Naive thymus-derived CD8-positive, alpha-beta T cell (primary cell): ENCODE data around the gene CRAMP1. TPM values are rescaled to one million over a fixed set of nuclear protein-coding genes. Genes with fewer than 3 reads are reported as not detected.

Source experiments
- ATAC-seq, 2 donors: fragments of 150-1000 bp; cut with Tn5 transposase in 1 of 2; sonication (Bioruptor Pico), chemical (Tn5 transposase) in 1 of 2; 1 replicate in 1 of 2; 2 replicates in 1 of 2; pipeline ENCODE4 v1.10.0; 2021; ENCODE audit warnings: mild to moderate bottlenecking in 2 of 2, moderate library complexity in 2 of 2
- POLR2A ChIA-PET: fragments of 350-600 bp; sonication (Branson Sonifier 250); formaldehyde crosslinking; loops from one replicate; lab custom pipeline; 2021; ENCODE audit warnings: antibody characterized with exemption; lab: Charles Lee
- DNase-seq, 10 donors: peaks; one replicate each; pipeline versions ENCODE4 v3.0.0 to v3.0.0-alpha.2; 2020 to 2022
- H3K27ac Mint-ChIP-seq, 10 donors: one replicate each; pipeline ENCODE4 v1.8.0; 2020 to 2022; ENCODE audit warnings: mild to moderate bottlenecking in 10 of 10, mixed read lengths in 10 of 10, moderate library complexity in 4 of 10, inconsistent platforms in 1 of 10
- H3K27me3 Mint-ChIP-seq, 5 donors: one replicate each; pipeline ENCODE4 v1.8.0; 2021 to 2022; ENCODE audit warnings: mixed read lengths in 5 of 5
- H3K36me3 Mint-ChIP-seq, 3 donors: one replicate each; pipeline ENCODE4 v1.8.0; 2020 to 2022; ENCODE audit warnings: mixed read lengths in 3 of 3, mild to moderate bottlenecking in 2 of 3, inconsistent platforms in 1 of 3
- H3K4me1 Mint-ChIP-seq, 4 donors: one replicate each; pipeline ENCODE4 v1.8.0; 2021 to 2022; ENCODE audit warnings: mixed read lengths in 4 of 4
- H3K4me3 Mint-ChIP-seq, 10 donors: one replicate each; pipeline ENCODE4 v1.8.0; 2020 to 2022; ENCODE audit warnings: mild to moderate bottlenecking in 10 of 10, mixed read lengths in 10 of 10, moderate library complexity in 6 of 10, inconsistent platforms in 1 of 10
- H3K9me3 Mint-ChIP-seq, 9 donors: one replicate each; pipeline ENCODE4 v1.8.0; 2020 to 2022; ENCODE audit warnings: mixed read lengths in 9 of 9, mild to moderate bottlenecking in 3 of 9, inconsistent platforms in 1 of 9, moderate library complexity in 1 of 9
- polyA plus RNA-seq, 3 donors: library from polyadenylated mRNA; unstranded; fragments of 300-500 nt; fragmentation: Illumina TruSeq; gene quantifications; one replicate each; pipeline ENCODE4 v1.2.3, GENCODE V29; 2021
- total RNA-seq, 8 experiments: library from RNA in 2 of 8; stranded (reverse) in 2 of 8; gene quantifications; one replicate each; pipeline ENCODE4 v1.2.3 and lab custom pipeline; 2021 to 2026

The CRAMP1 gene
- total and polyA plus RNA-seq, 5 experiments from 2014 or later = 1.3 to 25.4 (median 3.1) TPM

- Mint-ChIP-seq H3K9me3 (no peaks in the 10 kb centered on the region), H3K4me3 (no peak overlapping the region), H3K36me3 (peaks cover 6 to 53% (median 8%) of the 10 kb centered on the region in 3 donors), H3K27me3 (no peaks in the 10 kb centered on the region), H3K27ac (peak overlapping the region in 3 of 10 donors; percentile 45 to 85 (median 75)), H3K4me1 (peaks cover 0 to 8% (median 1%) of the 10 kb centered on the region in 4 donors)
- ATAC-seq (no peak), DNase-seq (no peak)
- POLR2A ChIA-PET = no interaction called here
These were observed 42.5 kb downstream of the CRAMP1 start for GRCh38 chr16:1654505-1655268.

- ATAC-seq = no peak
- Mint-ChIP-seq H3K4me3 (no peak overlapping the region), H3K27me3 (no peaks in the 10 kb centered on the region), H3K27ac (no peak overlapping the region), H3K36me3 (peaks cover 6 to 54% (median 10%) of the 10 kb centered on the region in 3 donors), H3K4me1 (peaks cover 0 to 8% (median under 1%) of the 10 kb centered on the region in 4 donors), H3K9me3 (no peaks in the 10 kb centered on the region)
- POLR2A ChIA-PET = no interaction called here
- no peak for DNase-seq
These were observed 43.2 kb downstream of the CRAMP1 start for GRCh38 chr16:1655269-1655807.

- H3K36me3 Mint-ChIP-seq = peaks cover 6 to 52% (median 11%) of the 10 kb centered on the region in 3 donors
- POLR2A ChIA-PET = no interaction called here
- peaks cover 0 to 6% (median under 1%) of the 10 kb centered on the region in 4 donors for H3K4me1 Mint-ChIP-seq
- H3K27ac Mint-ChIP-seq = no peak overlapping the region
- no peak for ATAC-seq
- DNase-seq = no peak
- no peak overlapping the region for H3K4me3 Mint-ChIP-seq
- no peaks in the 10 kb centered on the region for H3K9me3 Mint-ChIP-seq
- H3K27me3 Mint-ChIP-seq = no peaks in the 10 kb centered on the region
These were observed 44.0 kb downstream of the CRAMP1 start for GRCh38 chr16:1655909-1656807.

- H3K4me3 Mint-ChIP-seq = no peak overlapping the region
- POLR2A ChIA-PET = no interaction called here
- no peak for DNase-seq
- peaks cover 6 to 47% (median 15%) of the 10 kb centered on the region in 3 donors for H3K36me3 Mint-ChIP-seq
- peaks cover 0 to 2% (median 0%) of the 10 kb centered on the region in 4 donors for H3K4me1 Mint-ChIP-seq
- no peak for ATAC-seq
- peak overlapping the region in 1 of 10 donors; percentile 53 for H3K27ac Mint-ChIP-seq
- H3K27me3 Mint-ChIP-seq = no peaks in the 10 kb centered on the region
- no peaks in the 10 kb centered on the region for H3K9me3 Mint-ChIP-seq
These were observed 44.9 kb downstream of the CRAMP1 start for GRCh38 chr16:1656808-1657617.

GRCh38 chr16:1657841-1658240, 45.7 kb downstream of the CRAMP1 start:
- Mint-ChIP-seq H3K27ac (no peak overlapping the region), H3K4me3 (no peak overlapping the region), H3K9me3 (no peaks in the 10 kb centered on the region), H3K4me1 (peaks cover 0 to 2% (median 0%) of the 10 kb centered on the region in 4 donors), H3K27me3 (no peaks in the 10 kb centered on the region), H3K36me3 (peaks cover 6 to 53% (median 21%) of the 10 kb centered on the region in 3 donors)
- ATAC-seq = no peak
- POLR2A ChIA-PET = no interaction called here
- DNase-seq = no peak

GRCh38 chr16:1659031-1659430, 46.9 kb downstream of the CRAMP1 start:
- ATAC-seq (no peak), DNase-seq (no peak)
- Mint-ChIP-seq H3K27ac (no peak overlapping the region), H3K4me3 (no peak overlapping the region), H3K4me1 (peaks cover 0 to 2% (median 0%) of the 10 kb centered on the region in 4 donors), H3K27me3 (no peaks in the 10 kb centered on the region), H3K36me3 (peaks cover 6 to 58% (median 27%) of the 10 kb centered on the region in 3 donors), H3K9me3 (no peaks in the 10 kb centered on the region)
- POLR2A ChIA-PET = no interaction called here

- ATAC-seq = no peak
- H3K4me1 Mint-ChIP-seq = no peaks in the 10 kb centered on the region
- H3K27ac Mint-ChIP-seq = peak overlapping the region in 1 of 10 donors; percentile 67
- no peaks in the 10 kb centered on the region for H3K27me3 Mint-ChIP-seq
- DNase-seq = no peak
- no peak overlapping the region for H3K4me3 Mint-ChIP-seq
- POLR2A ChIA-PET = no interaction called here
- peaks cover 0 to 59% (median 22%) of the 10 kb centered on the region in 3 donors for H3K36me3 Mint-ChIP-seq
- no peaks in the 10 kb centered on the region for H3K9me3 Mint-ChIP-seq
These were observed 49.7 kb downstream of the CRAMP1 start for GRCh38 chr16:1661826-1662225.

- ATAC-seq (no peak), DNase-seq (no peak)
- no peak overlapping the region for H3K4me3 Mint-ChIP-seq
- H3K27ac Mint-ChIP-seq = peak overlapping the region in 1 of 10 donors; percentile 67
- H3K4me1 Mint-ChIP-seq = no peaks in the 10 kb centered on the region
- no peaks in the 10 kb centered on the region for H3K27me3 Mint-ChIP-seq
- POLR2A ChIA-PET = no interaction called here
- no peaks in the 10 kb centered on the region for H3K9me3 Mint-ChIP-seq
- peaks cover 0 to 64% (median 22%) of the 10 kb centered on the region in 3 donors for H3K36me3 Mint-ChIP-seq
These were observed 50.4 kb downstream of the CRAMP1 start for GRCh38 chr16:1662543-1662942.

GRCh38 chr16:1665829-1666228, 53.7 kb downstream of the CRAMP1 start:
- no peak overlapping the region for H3K27ac Mint-ChIP-seq
- H3K4me3 Mint-ChIP-seq = no peak overlapping the region
- ATAC-seq = no peak
- POLR2A ChIA-PET = interaction anchor here (0.5 kb wide), 1 partner anchor 648 kb away, joined by 3 read pairs; no protein-coding TSS in a partner anchor
- H3K27me3 Mint-ChIP-seq = no peaks in the 10 kb centered on the region
- peaks cover 0 to 78% (median 24%) of the 10 kb centered on the region in 3 donors for H3K36me3 Mint-ChIP-seq
- no peak for DNase-seq
- peaks cover 0 to 1% (median 0%) of the 10 kb centered on the region in 4 donors for H3K4me1 Mint-ChIP-seq
- no peaks in the 10 kb centered on the region for H3K9me3 Mint-ChIP-seq

- Mint-ChIP-seq H3K27ac (no peak overlapping the region), H3K4me3 (no peak overlapping the region), H3K9me3 (no peaks in the 10 kb centered on the region), H3K4me1 (peaks cover 0 to 1% (median 0%) of the 10 kb centered on the region in 4 donors), H3K36me3 (peaks cover 0 to 82% (median 27%) of the 10 kb centered on the region in 3 donors), H3K27me3 (no peaks in the 10 kb centered on the region)
- no peak for DNase-seq
- ATAC-seq = no peak
- POLR2A ChIA-PET = no interaction called here
These were observed 54.2 kb downstream of the CRAMP1 start for GRCh38 chr16:1666316-1666715.

GRCh38 chr16:1667271-1667670, 55.1 kb downstream of the CRAMP1 start:
- peaks cover 0 to 85% (median 24%) of the 10 kb centered on the region in 3 donors for H3K36me3 Mint-ChIP-seq
- H3K4me1 Mint-ChIP-seq = peaks cover 0 to 1% (median 0%) of the 10 kb centered on the region in 4 donors
- H3K27ac Mint-ChIP-seq = peak overlapping the region in 1 of 10 donors; percentile 43
- no peaks in the 10 kb centered on the region for H3K27me3 Mint-ChIP-seq
- H3K4me3 Mint-ChIP-seq = no peak overlapping the region
- no peak for DNase-seq
- no peak for ATAC-seq
- POLR2A ChIA-PET = no interaction called here
- H3K9me3 Mint-ChIP-seq = no peaks in the 10 kb centered on the region

- Mint-ChIP-seq H3K4me3 (no peak overlapping the region), H3K27me3 (no peaks in the 10 kb centered on the region), H3K36me3 (peaks cover 0 to 83% (median 22%) of the 10 kb centered on the region in 3 donors), H3K9me3 (no peaks in the 10 kb centered on the region), H3K27ac (peak overlapping the region in 1 of 10 donors; percentile 34), H3K4me1 (peaks cover 0 to 1% (median 0%) of the 10 kb centered on the region in 4 donors)
- DNase-seq = no peak
- POLR2A ChIA-PET = interaction anchor here (1.1 kb wide), 1 partner anchor 10 kb away, joined by 4 read pairs; the partner anchor contains the start of gene JPT2
- no peak for ATAC-seq
These were observed 55.8 kb downstream of the CRAMP1 start for GRCh38 chr16:1667916-1668315.
